ENCODE results near the gene ABHD16A.

ABHD16A gene

DNA sequence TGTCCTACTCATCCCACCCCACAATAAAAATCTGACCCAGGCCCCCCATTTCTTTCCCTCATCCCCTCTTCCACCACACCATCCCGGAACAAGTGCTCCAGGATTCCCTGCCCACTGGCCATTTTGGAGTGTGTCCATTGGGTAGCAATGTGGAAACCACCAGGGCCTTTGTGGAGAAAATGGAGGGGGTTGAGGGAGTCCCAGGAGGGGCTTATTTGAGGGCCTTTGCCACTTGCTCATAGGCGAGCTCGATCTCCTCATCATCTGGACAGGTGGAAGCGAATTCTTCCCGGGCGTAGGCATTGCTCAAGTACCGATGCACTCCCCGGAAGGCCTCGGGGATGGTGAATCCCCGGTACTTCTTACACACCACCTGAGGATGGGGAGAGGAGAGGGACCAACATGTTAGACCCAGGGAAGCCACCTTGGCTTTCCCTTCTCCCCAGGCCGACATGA lies 27.5 kb upstream of the ABHD16A start:
- DNase-seq (ENCODE audit: low read depth) = no peak

DNA sequence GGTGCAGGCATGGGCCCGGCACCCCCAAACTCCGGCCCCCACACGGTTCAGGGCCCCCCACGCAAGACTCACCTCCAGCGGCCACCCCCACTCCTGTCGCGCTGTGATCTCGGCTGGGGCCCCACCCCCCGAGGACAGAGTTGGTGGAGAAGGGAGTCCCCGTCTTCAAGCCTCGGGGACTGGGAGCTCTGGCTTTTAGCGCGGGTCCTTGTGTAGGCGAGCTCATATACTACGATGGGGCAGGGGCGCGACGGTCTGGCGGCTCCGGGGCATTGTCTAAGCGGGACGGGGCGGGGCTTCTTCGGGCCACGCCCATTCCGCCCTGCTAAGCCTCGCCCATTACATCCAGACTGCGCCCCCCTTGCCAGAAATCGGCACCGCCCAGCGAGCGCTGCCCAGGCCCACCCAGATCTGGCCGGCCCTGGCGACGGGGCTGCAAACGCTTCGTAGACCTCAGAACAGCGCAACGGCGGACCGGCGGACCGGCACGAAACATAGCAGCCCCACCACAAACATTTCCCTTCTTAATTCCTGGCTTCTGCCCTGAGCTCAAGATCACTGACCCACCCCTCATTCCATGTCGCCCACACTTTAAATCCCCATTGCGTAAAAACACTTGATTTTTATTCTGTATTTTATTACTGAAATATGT lies 27.0 kb upstream of the ABHD16A start:
- DNase-seq (ENCODE audit: low read depth) = no peak

DNA sequence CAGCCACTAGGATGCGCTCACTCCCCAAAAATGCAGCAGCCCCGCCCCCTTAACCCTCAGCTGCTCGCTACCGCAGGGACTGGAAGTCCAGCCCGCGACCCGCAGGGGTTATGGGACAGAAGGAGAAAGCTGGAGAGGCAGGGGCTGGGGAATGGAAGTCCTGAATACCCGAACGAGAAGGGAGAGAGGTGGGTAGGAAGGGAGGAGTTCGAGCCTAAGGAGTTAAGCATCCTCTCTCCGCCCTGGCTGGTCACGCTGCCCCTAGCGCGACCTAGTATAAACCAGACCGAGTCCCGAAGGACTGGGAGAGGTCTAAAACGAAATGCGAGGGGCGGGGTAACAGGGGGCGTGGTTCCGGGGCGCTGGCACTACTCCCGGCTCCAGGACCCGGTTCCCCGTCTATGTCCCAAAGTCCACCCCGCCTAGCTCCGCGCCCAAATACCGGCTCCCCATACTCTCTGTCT lies 26.4 kb upstream of the ABHD16A start:
- DNase-seq (ENCODE audit: low read depth) = peak; percentile 88

DNA sequence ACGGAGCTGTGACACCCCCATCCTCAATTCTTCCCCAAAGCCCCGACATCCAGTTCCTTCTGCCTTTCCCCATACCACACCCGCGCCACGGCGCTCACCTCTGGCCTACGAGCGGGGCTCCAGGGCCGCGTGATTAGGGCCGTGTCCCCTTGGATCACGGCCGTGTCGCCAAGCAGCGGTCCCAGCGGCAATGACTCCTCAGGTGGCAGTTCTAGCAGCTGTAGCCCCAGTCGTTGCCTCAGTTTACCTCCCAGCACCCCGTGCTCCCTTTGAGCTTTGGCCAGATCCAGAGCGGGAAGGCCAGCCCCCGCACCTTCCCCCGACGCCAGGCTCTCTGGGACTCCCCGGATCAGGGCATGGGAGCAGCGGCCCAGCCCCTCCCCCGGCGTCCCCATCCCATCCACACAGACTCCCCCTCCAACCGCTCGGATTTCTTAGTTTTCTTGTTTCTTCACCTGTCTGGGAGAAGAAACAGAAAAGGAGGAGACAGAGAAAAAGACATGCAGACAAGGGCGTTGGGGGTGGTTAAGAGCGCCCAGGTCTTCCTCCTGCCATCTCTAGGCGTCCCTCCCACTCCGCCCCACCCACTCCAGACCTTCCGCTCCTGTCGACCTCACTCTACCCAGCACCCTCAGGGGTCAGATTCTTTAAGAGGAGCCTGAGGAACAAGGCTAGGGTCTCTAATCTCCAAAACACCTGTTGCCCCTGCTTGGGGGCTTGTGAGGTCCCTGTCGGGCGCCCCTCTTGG lies 25.8 kb upstream of the ABHD16A start, which contains the start of gene DDAH2:
Gene DDAH2 (minus strand): TSS at position 533 of the 748 bp plus-strand sequence. CDS start 138 bp downstream, at position 395.
- DNase-seq (ENCODE audit: low read depth) = no peak

DNA sequence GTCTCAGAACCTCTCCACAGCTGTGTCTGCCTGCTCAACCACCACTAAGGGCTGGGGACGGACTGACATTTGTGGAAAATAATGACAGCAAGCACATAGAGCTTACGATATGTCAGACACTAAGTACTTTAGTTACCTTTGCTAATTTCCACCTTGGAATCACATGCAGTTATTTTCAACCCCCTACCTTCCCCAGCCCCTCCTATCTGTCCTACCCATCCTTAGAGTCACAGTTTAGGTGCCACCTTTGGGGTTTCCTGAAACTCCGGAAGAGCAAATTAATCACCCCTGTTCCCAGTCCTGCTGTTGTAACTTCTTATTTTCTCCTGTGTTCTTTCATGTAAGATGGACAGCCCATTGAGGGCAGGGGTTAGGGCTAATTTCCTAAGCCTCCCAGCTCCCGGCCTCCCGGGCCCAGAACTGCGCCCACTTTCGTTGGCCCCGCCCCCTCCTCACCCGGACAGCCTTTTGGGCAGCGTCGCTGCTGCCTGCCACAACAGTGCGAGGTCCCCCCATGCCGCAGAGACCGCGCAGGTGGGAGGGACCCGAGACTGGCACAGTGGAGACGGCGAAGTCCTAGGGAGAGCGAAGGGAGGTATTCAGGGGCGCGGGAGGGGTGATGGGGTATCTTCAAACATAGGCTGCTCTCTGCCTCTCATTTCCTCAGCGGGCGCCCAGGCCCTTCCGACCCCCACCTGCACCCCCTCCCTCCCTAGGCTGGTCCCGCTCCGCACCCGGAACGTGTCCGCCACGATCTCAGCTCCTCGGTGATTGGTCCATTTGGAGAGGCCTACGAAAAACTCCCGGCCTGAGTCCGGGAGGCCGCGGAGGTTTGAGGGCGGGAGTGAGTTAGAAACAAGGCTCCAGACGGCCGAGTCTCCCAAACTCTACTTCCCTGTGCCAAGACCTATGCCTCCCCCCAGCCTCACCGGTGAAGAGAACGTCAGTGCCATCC lies 24.9 kb upstream of the ABHD16A start:
- no peak for DNase-seq (ENCODE audit: low read depth)

DNA sequence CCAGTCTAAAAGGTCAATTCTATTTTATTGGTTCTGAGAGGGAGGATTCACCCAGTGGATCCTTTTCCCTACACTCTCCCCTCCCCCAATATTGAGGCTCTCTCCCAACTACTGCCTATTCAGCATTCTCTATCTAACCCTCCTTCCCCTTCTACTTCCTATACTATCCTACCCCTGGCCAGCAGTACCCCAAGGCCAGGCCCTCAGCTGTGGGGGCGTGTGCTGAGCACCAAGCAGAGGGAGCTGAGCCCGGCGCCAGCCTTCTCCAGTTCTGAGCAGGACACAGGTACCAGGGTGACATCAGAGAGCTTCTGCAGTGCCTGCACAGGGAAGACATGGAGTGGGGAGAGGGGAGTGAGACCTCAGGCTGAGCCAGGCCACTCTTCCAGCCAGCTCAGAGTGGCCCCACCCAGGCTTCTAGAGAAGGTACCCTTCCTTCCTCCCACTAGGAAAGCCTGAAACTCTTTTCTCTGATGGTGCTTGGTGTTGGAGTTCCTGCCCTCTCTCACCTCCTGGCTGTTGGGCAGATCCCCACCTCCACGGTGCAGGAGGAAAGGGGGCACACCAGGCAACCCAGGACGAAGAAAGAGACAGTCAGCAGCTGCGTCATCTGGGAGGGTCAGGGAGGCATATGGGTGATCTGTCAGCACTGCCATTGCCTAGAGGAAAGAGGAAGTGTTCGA lies 24.1 kb upstream of the ABHD16A start:
- no peak for DNase-seq (ENCODE audit: low read depth)

DNA sequence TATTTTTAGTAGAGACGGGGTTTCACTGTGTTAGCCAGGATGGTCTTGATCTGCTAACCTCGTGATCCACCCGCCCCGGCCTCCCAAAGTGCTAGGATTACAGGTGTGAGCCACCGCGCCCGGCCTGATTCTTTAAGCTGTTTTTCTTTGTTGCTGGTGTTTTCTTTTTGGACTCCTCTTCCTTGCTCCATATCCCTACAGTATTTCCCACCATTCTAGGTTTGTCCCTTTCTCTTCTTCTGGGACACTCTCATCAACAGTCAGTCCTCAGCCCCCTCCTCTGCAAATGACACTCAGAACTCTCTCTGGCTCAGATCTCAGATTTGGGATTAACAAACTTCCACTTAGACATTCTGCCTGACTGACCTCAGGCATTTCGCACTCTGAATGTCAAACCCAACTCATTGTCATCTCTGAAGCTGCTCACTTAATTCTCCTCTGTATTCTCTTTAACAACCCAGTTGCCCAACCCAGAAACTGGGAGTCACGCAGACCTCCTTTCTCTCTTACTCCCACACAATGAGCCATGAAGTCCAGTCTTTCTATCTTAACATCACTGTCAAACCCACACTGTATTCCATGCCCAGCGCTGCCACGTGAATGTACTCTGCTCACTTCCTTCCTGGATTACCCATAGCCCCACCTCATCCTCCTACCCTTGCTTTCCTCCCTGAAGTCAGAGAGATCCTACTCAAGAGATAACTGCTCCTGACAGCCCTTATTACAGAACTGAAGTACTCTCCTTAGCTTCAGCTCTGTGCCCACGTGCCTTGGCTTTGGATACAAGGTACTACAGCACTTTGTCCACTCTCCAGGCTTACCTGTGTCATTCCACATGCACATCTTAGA lies 22.6 kb upstream of the ABHD16A start:
- DNase-seq (ENCODE audit: low read depth) = no peak

DNA sequence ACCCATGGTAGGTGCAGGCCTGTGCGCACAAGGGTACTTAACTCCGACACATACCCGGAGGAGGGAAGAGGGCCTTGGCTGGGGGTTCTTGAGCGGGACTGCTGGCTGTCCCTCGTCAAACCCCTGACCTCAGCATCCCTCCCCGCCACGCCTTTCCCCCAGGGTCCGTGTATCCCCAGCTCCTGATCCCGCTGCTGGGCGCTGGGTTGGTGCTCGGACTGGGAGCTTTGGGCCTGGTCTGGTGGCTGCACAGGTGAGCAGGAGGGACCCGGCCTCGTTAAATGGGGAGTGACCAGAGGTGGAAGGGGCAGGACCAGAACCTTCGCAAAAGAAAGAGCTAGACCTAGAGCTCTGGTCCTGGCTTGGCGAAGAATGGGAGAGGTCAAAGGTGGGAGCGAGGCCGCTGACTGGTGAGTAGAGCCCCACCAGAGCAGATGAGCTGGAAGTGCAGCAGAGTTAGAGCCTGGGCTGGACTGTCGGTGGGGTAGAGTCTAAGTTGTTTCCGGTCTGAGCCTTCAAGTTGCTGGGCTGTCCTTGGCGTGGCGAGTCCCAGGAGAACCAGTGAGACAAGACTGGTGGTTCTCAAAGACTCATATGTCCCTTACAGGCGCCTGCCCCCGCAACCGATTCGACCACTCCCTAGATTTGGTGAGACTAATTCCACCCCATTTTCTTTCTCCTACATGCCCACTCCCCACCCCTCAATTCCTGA lies 21.0 kb upstream of the ABHD16A start:
- no peak for DNase-seq (ENCODE audit: low read depth)

DNA sequence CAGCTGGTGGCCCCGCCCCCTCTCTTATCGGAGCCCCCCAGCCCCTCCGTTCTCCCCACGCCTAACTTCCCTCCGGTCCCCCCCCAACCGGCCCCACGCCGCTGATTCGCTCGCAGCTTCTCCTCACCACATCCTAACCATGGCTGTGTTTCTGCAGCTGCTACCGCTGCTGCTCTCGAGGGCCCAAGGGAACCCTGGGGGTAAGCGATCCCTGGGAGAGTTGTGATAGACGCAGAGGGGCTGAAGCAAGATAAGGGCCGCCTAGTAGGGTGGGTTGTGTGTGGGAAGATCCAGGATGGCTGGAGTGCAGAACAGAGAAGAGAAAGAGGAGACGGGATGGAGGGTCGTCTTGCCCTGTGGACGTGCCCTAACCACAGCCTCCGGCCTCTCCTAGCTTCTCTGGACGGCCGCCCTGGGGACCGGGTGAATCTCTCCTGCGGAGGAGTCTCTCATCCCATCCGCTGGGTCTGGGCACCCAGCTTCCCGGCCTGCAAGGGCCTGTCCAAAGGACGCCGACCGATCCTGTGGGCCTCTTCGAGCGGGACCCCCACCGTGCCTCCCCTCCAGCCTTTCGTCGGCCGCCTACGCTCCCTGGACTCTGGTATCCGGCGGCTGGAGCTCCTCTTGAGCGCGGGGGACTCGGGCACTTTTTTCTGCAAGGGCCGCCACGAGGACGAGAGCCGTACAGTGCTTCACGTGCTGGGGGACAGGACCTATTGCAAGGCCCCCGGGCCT lies 20.3 kb upstream of the ABHD16A start, which contains the start of gene MPIG6B:
Gene MPIG6B (plus strand): TSS at position 129 of the 735 bp plus-strand sequence. CDS start 11 bp downstream, at position 140.
- DNase-seq (ENCODE audit: low read depth) = no peak

DNA sequence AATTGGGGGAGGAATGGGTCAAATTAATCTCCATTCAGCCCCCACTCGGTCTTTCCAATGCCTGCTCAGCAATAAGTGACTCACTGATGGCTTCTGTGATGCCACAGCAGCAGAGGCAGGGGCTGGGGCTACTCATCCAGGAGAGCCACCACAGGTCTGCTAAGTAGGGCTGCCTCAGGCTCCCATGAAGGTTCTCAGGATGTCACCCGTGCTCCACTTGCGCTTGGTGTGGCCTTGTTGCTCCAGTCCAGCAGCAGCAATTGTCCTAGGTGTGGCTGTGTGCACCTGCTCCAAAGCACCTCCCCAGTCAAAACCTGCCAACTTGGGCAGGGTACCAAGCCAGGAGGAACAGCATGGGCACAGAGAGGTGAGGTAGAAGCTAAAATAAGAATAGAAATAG lies 19.0 kb upstream of the ABHD16A start:
- DNase-seq (ENCODE audit: low read depth) = no peak

DNA sequence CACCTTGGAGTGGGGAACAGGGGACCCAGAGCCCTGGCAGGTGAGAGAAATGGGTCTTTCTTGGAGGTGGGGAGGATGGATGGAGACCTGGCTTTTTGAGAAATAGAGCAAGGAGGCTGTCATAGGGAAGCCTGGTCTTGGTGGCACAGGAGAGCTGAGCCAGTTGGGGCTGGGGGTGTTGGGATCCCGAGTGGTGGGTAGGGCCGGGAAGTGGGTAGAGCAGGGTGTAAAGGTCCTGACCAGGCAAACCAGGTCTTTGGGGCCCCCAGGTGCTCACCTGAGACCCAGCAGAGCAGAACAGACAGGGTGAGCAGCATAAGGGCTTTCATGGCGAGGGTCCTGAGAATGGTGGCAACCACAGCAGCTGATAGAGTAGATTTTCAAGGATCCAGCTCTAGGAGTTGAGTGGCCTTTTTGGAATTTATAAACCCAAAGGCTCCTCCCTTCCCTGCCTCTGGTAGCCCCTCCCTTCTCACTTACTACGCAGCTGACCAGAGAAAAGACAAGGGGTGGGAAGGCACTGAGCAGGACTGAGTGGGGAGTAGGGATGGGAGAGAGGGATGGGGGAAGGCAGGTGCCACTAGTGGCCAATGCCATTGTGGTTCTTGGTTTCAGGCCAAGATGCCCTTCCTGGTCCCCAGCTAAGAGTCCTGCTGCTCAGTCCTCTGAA lies 18.4 kb upstream of the ABHD16A start, which contains the start of gene LY6G6C:
Gene LY6G6C (minus strand): TSS at position 396 of the 670 bp plus-strand sequence. CDS start 67 bp downstream, at position 329.
- no peak for DNase-seq (ENCODE audit: low read depth)

DNA sequence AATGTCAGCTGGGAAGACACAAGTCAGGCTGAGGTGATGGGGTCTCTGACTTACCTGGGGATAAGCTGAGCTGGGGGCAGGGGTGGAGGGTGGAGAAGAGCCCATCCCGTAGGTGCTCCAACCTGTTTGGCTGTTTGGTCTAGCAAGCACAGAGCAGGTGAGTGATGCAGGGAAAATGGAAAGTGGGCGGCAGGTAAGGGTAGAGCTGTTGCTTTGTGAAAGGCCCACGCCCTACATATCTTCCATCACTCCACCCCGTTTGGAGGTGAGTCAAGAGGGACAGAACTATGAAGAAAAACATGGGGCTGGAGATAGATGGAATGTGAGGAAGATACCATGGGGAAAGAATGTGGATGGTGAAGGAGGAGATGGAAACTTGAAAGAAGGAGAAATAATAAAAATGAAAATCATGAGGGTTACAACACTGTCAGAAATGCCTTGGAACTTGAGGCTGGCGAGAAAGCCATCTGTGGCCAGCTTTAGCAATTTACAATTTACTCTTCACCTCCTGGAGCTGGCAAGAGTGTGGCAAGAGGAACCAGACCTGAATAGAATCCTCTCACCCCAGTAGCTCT lies 17.2 kb upstream of the ABHD16A start:
- no peak for DNase-seq (ENCODE audit: low read depth)

DNA sequence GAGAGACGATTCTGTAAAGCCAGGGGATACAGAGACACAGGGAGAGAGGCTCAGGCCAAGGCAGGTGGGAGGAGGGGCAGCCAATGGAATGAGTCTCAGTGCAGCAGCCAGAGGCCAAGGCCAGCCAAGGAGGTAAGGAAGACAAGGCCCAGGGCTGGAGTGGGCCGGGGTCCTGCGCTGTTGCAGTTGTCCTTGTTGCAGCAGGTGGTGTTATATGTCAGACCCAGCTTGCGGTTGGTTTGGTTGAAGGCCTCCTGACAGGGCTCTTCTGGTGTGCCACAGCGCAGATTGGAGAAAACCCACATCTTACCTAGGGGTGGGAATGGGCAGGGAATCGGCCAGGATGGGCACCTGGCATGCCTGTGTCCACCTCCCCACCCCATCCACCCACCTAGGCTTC lies 15.9 kb upstream of the ABHD16A start:
- DNase-seq (ENCODE audit: low read depth) = no peak

DNA sequence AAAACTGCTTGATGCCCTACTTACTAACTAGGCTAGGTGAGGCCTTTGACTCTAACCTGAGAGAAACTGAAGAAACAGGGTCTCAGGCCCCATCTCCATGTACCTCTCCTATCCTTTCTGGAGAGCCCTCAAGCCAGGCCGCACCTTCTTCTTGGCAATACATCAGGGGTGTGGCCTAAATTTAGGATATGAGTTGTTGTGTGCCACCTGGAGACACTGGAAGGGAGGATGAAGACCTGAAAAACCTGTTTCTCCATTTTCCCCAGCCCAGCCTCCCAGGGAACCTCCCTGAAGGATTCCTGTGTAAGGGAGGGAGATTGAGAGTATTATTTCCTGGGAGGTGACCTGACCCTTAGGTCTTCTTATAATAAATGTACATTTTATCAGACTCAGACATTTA lies 15.1 kb upstream of the ABHD16A start:
- DNase-seq (ENCODE audit: low read depth) = no peak

DNA sequence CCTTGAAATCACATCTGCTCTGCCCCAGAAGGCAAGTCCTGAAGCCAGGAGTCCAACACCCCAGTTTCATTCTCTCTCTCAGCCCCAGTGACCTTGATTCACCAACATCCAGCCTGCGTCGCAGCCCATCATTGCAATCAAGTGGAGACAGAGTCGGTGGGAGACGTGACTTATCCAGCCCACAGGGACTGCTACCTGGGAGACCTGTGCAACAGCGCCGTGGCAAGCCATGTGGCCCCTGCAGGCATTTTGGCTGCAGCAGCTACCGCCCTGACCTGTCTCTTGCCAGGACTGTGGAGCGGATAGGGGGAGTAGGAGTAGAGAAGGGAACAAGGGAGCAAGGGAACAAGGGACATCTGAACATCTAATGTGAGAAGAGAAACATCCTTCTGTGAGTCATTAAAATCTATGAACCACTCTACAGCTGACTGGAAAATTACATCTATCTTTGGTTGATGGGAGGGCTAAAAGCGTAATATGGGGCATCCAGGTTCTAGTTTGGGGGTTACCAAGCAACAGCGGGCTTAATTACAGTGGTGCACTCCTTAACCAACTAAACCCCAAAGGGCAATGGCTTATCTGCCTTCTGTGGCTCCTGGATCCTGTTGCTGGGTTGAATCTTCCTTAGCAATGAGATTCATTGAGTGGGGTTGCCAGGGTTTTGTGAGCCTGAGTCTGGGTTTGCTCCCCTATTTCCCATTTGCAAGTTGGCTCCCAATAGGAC lies 14.5 kb upstream of the ABHD16A start:
- no peak for DNase-seq (ENCODE audit: low read depth)

DNA sequence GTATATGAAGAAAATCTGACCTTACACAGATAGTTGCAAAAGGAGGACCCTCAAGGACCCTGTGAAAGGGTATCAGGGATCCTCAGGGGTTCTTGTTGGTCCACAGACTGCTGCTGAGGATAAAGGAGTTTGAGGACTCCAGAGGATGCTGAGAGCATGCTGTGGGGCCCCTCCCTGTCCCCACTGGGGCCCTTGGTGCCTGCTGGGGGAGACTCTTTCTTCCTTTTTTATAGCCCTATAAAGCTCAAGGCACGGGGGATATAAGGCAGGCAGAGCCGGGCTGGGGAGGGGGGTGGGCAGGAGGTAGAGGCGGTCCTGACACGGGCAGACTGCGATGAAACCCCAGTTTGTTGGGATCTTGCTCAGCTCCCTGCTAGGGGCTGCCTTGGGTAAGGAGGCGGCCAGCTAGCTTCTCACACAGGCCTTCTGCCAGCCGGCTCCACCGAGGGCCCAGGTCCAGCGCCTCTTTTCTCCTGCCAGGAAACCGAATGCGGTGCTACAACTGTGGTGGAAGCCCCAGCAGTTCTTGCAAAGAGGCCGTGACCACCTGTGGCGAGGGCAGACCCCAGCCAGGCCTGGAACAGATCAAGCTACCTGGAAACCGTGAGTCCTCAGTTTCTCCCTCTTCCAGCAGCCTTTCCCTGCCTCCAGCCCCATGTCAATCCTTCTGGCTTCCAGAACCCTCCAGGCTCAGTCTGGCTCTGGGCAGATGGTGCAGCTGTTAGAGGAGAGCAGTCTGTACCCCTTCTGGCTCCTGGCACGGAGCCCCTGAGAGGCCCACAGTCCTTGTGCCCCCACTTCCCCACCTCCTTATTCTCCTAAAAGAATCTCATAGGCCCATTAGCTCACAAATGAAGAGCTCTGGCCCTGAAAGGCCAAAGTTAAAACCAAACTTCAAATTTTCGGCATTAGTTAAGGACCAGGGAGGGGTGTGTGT lies 12.2 kb upstream of the ABHD16A start, which contains the start of gene LY6G6D:
Gene LY6G6D (plus strand): TSS at position 327 of the 937 bp plus-strand sequence. CDS start 8 bp downstream, at position 335.
- no peak for DNase-seq (ENCODE audit: low read depth)
